GM21528 (cell line): ENCODE measurements around the gene IL12RB2.

Experiments
- ATAC-seq: cut with Tn5 transposase; IDR thresholded peaks from one replicate; pipeline ENCODE4 v1.9.1; 2021; ENCODE audit warnings: mild to moderate bottlenecking, moderate library complexity; ENCODE audit not compliant: unreplicated experiment, low FRiP score

Gene IL12RB2

GRCh38 chr1:67347688-67348472 is 40.2 kb downstream of the IL12RB2 start:
- no peak for ATAC-seq

DNA sequence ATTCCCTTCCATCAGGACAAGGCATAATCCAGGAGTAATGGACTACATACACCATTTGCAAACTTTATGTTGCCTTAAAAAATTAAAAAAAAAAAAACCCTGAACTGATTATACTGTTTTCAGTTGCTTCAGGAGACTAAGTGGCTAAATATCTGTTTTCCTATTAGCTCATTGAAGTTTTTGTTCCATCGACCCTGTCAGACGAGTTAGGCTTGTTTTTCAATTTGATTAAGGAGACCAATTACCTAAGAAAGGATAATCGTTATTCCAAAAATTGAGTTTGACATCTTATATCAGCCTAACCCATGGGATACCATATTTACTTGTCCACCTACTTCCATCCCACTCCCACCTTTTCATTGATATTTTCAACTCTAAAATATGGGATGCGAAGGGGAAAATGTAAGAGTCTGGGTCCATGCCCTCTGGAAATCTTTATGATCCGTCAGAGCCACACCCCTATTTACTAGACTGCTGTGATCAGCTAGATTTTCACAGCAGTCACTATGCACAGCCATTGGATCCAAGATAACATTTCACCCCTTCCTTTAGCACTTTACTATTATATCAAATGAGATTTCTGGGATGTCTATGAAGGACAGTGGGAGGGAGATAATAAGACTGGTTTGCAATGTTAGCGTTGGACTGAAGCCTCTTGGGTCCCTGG is 41.0 kb downstream of the IL12RB2 start:
- ATAC-seq: no peak

GRCh38 chr1:67350783-67351182 is 43.1 kb downstream of the IL12RB2 start:
- no peak for ATAC-seq

DNA sequence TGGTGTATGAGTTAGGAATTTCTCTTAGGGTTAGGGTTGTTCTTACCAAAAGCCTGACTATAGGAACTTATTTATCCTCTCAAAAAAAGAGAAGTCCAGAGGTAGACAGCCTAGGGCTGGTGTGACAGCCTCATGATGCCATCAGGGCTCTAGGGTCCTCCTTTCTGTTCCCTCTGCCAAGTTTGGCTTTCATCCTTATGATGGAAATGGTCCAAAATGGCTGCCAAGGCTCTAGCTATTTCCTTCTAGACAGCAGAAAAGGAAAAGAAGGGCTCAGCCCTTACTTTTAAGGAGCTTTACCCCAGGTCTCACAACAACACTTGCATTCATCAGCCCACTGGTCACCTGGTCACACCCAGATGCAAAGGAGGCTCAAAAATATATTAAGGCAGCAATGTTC is 44.5 kb downstream of the IL12RB2 start:
- no peak for ATAC-seq

DNA sequence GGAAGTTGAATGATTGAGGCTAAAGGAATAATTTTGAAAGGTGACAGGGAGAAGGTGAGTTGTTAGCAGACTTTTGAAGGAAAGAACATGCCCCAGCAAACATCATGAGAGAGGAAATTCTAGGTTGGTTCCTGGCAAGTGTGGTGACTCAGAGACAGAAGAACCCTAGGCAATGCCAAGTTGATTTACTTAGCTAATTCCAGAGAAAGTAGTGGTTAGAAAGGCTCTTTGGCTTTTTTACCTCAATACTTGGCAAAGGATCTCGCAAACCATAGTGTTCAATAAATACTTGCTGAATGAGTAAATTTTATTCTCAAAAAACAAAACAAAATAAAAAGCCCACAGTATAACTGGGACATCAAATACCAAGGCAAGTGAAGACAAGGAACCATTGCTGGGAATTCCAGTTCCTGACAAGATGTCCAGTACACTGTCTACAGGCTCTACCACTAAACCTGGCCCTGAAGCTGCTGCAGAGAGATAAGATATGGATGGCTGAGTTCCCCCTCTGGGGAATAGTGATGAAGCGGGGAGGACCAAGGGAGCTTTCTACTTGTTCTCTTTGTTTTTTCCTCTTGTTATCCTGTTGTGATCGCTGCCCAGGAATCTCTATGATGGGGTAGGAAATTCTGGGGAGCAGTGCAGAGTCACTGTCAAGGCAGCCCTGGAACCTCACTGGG is 48.2 kb downstream of the IL12RB2 start:
- no peak for ATAC-seq

- no peak for ATAC-seq
These were observed 51.9 kb downstream of the IL12RB2 start for GRCh38 chr1:67359592-67359991.

DNA sequence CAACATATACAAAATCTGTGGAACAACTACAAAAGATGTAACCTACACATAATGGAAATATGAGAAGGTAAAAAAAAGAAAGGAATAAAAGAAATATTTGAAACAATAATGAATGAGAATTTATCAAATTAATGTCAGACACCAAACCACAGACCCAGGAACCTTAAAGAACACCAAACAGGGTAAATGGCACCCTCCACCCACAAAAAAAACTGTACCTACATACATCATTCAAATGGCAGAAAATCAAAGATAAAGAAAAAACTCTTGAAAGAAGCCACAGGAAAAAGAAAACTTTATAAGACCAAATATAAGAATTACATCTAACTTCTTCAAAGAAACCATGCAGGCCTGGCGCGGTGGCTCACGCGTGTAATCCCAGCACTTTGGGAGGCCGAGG is 54.0 kb downstream of the IL12RB2 start:
- no peak for ATAC-seq

DNA sequence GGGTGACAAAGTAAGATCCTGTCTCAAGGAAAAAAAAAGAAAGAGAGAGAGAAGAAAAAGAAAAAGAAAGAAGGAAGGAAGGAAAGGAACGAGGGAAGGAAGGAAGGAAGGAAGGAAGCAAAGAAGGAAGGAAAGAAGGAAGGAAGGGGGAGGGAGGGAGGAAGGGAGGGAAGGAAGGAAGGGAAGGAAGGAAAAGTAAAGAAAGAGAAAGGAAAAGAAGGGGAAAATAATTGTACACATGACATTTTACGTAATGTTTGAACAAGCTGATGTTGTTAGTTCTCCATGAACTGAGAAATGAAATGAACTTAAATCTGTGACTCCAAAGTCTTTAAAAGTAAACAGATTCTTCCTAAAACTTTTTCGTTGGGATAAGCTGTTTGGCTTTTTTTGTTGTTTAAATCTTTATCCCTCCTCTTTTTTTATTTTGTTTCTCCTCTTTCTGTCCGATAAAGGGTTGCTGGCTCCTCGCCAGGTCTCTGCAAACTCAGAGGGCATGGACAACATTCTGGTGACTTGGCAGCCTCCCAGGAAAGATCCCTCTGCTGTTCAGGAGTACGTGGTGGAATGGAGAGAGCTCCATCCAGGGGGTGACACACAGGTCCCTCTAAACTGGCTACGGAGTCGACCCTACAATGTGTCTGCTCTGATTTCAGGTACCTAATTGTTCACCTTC is 59.8 kb downstream of the IL12RB2 start:
- ATAC-seq: no peak

DNA sequence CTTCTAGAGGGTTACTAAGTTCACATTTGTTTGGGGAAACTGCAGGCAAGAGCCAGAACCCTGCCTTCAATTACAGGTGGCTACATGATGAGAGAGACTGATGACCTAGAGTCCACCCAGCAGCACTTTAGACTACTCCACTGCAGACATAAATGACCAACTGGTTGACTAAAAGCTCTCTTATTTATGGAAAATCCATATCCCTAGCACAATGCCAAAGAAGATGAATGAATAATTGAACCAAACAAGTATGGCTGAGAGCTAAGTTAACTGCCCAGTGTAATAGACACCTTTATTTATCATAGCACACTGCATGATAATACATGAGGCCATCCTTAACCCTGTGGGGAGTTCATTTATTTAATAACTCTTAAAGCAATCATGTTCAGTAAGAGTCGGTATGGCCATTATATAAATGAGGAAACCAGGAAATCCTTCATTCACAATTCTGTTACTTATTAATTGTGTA is 60.4 kb downstream of the IL12RB2 start:
- ATAC-seq: no peak

GRCh38 chr1:67371043-67371442 is 63.4 kb downstream of the IL12RB2 start:
- no peak for ATAC-seq

- ATAC-seq: no peak
These were observed 64.0 kb downstream of the IL12RB2 start for GRCh38 chr1:67371681-67372080.

DNA sequence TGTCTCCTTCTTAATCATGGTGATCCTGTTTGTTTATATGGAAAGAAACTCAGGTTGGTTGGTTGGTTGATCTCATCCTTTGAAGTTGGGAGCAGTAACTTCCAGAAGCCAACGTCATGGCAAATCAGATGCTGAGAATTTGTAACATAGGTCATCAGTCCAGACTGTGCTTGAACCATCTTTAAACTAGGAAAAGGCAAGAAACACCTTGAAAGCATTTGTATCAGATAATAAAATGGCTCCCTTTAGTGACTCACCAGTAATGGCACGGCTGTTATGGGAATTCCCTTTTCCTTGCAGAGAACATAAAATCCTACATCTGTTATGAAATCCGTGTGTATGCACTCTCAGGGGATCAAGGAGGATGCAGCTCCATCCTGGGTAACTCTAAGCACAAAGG is 64.5 kb downstream of the IL12RB2 start:
- no peak for ATAC-seq

GRCh38 chr1:67372898-67373297 is 65.2 kb downstream of the IL12RB2 start:
- ATAC-seq: no peak

- ATAC-seq: no peak
These were observed 68.7 kb downstream of the IL12RB2 start for GRCh38 chr1:67376381-67376780.

DNA sequence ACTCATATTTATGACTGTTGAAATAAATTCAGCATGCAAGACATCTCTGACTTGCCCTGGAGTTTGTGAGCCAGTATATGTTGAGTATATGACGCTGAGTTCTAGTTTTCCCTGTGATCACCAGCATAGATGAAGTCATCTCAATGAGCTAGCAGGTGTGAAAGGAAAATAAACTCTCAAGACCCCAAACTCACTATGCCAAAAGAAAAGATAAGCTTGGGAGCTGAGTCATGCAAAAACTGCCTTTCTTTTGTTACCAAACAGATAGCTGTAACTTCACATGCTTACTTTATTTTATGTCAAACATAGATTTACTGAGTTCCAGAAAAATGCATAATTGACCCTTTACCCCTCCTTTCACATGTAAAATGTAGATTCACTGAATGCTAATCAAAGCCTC is 69.6 kb downstream of the IL12RB2 start:
- ATAC-seq: no peak

DNA sequence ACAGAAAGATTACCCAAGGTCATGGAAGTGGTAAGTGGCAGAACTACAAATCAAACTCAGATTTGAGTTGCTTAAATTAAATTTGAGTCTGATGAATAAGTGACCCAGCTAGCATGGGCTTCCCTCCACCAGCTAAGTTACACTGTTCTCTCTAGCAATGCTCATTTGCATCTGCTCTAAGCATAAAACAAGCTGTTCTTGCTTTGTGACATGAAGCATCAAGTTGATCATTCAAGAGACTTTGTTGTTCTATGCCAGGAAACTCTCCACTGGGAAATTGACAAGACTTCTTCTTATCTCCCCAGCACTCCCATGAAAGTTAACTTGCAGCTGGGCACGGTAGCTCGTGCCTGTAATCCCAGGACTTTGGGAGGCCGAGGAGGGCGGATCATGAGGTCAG is 73.5 kb downstream of the IL12RB2 start:
- ATAC-seq: no peak

GRCh38 chr1:67382292-67382691 is 74.6 kb downstream of the IL12RB2 start:
- ATAC-seq: no peak

DNA sequence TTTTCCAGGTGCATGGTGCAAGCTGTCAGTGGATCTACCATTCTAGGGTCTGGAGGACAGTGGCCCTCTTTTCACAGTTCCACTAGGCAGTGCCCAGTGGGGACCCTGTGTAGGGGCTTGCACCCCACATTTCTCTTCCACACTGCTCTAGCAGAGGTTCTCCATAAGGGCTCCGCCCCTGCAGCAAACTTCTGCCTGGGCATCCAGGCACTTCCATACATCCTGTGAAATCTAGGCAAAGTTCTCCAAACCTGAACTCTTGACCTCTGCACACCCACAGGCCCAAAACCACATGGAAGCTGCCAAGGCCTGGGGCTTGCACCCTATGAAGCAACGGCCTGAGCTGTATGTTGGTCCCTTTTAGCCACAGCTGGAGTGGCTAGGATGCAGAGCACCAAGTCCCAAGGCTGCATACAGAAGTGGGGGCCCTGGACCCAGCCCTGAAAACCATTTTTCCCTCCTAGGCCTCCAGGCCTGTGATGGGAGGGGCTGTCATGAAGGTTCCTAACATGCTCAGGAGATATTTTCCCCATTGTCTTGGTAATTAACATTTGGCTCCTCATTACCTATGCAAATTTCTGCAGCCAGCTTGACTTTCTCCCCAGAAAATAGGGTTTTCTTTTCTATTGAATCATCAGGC is 76.4 kb downstream of the IL12RB2 start:
- ATAC-seq: no peak

DNA sequence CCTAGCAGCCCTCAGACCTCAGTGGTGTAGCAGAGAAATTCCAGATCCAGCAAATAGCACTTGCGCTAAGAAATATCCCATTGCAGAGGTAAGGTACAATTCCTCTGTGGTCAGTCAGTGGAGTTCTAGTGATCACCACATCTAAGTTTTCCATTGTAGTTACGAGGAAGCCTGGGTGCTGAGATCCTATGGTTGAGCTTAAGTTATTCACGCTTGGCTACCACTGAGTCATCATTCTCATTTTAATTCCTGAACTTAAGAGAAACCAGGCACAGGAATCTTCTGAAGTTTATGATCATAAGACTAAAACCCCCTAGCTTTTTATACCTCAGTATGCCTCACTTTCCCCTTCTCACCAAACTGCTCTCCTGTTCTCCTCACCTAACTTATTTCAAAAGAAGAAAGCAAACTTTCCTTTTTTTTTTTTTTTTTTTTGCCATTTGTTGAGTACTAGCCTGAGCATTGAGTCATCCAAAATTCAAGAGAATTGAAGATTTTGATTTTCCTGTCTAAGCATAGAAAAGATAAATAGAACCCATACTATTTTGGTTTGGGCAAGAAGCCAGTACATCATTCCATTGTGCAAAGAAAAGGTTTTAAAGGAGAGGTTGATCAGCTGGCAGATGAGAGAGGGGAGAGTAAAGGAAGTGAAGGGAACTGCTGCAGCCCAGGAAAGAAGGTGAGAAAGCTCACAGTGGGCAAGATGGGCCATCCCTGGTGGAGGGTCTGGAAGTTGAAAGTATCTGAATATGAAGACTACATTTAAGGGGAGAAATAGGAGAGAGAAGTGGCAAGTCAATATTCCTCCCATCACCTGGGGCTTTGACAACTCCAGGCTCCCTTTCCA is 82.6 kb downstream of the IL12RB2 start:
- ATAC-seq: no peak

DNA sequence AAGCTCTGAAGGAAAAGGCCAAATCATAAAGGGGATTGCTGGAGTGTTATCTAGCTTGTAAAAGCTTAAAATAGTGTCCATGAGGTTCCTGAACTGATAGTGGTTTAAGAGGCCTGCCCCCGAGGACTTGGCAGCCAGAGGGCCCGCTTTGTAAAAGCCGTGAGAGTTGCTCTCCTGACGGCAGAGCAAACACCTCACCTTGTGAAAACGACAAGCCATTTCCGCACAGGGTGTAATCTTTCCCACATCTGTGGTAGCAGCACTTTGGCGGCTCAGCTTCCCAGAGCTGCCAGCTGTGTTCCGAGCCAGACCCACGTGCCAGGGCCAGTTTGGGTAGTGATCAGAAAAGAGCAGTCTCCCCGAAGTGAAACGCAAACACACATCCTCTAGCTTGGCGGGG is 85.6 kb downstream of the IL12RB2 start:
- no peak for ATAC-seq
